ENCODE measurements around the gene ZNF205. TPM values are rescaled to one million over a fixed set of nuclear protein-coding genes. Genes with fewer than 3 reads are reported as not detected.

The ZNF205 gene
- total and polyA plus RNA-seq, 9 of the 15 experiments (the other 6 are each of a cell fraction or from before 2014, with no cell fraction given), result 2.4 to 11.8 (median 5.1) TPM; not detected in 2

- peak; percentile 75; the same call in 1 of the 2 replicates for TF ChIP-seq RREB1 (CRISPR knock-in tag; IDR thresholded peaks at IDR 0.05)
- TF ChIP-seq NR2C2 (CRISPR knock-in tag; IDR thresholded peaks at IDR 0.05), result no peak
- peak; percentile 12; the same call in 1 of the 2 replicates for TF ChIP-seq NR2C2 (tag; IDR thresholded peaks at IDR 0.05)
- TF ChIP-seq CBFA2T3 (IDR thresholded peaks at IDR 0.05), result peak; percentile 54; the same call in 1 of the 2 replicates
- TF ChIP-seq ZNF551 (CRISPR knock-in tag; IDR thresholded peaks at IDR 0.05), result no peak
- TF ChIP-seq ZFP30 (CRISPR knock-in tag; IDR thresholded peaks at IDR 0.05; ENCODE audit: borderline replicate concordance), result no peak
- no peak for TF ChIP-seq HMG20B (CRISPR knock-in tag; IDR thresholded peaks at IDR 0.05)
- TF ChIP-seq FOXP1 (CRISPR knock-in tag; IDR thresholded peaks at IDR 0.05), result peak; percentile 92
- no peak; a peak in 1 of 3 replicates for TF ChIP-seq CBX3 (IDR thresholded peaks at IDR 0.05; ENCODE audit: borderline replicate concordance in 1 of 2, low read length in 2 of 2)
- no peak for TF ChIP-seq ATF2 (CRISPR knock-in tag; IDR thresholded peaks at IDR 0.05)
- no peak for TF ChIP-seq LEF1 (IDR thresholded peaks at IDR 0.05)
- no peak for TF ChIP-seq CBFA2T2 (conservative IDR thresholded peaks at IDR 0.05)
- TF ChIP-seq NFIX (CRISPR knock-in tag; IDR thresholded peaks at IDR 0.05; ENCODE audit: low read depth), result no peak
- no peak for TF ChIP-seq NR2C1 (IDR thresholded peaks at IDR 0.05)
- no peak for TF ChIP-seq NR2C1 (tag; IDR thresholded peaks at IDR 0.05)
- no peak for TF ChIP-seq GTF2E2 (tag; IDR thresholded peaks at IDR 0.05)
- peak; percentile 49; the same call in 1 of the 2 replicates for TF ChIP-seq ZNF143 (CRISPR knock-in tag; IDR thresholded peaks at IDR 0.05)
- peak; percentile 27 to 90; a peak in 2 of 4 replicates for TF ChIP-seq SIN3A (IDR thresholded peaks at IDR 0.05; ENCODE audit: borderline replicate concordance in 2 of 2, control insufficient read depth in 1 of 2, low read depth in 2 of 2, low read length in 2 of 2)
- no peak for TF ChIP-seq CHD1 (IDR thresholded peaks at IDR 0.05; ENCODE audit: low read length)
Observed at GRCh38 chr16:3123986-3124886, 11.8 kb downstream of the ZNF205 start (continued).
